GM12892 (cell line): ENCODE data around the gene MET.

ENCODE experiments used
- POLR2A ChIP-seq: IDR thresholded peaks from 2 replicates; pipeline ENCODE4 v1.6.1; 2011; ENCODE audit warnings: low read depth, low read length, control low read depth
- POLR2AphosphoS5 ChIP-seq: IDR thresholded peaks from 2 replicates; pipeline ENCODE4 v1.6.1; 2011; ENCODE audit warnings: low read depth, low read length, control low read depth

DNA sequence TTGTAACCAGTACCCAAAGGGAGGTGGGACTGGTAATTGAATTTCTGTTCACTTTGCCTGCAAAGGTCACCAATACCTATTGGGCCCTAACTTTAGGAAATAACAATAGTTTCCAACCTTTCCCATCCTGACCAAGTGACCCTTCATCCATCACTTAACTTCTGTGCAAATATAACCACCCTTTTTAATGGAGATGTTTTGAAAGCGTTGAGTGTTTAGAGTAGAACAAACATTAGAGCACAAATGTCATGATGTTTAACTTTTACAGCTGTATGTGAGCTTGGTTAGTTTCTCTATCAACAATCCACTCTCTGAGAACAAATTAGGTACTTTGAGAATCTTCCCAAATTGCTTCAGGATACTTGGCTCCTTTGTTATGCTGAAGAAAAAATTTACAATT is 66.4 kb downstream of the MET start:
- TF ChIP-seq POLR2A (no peak), POLR2AphosphoS5 (no peak)
